ENCODE measurements around the gene SCNN1G.

SCNN1G gene

DNA sequence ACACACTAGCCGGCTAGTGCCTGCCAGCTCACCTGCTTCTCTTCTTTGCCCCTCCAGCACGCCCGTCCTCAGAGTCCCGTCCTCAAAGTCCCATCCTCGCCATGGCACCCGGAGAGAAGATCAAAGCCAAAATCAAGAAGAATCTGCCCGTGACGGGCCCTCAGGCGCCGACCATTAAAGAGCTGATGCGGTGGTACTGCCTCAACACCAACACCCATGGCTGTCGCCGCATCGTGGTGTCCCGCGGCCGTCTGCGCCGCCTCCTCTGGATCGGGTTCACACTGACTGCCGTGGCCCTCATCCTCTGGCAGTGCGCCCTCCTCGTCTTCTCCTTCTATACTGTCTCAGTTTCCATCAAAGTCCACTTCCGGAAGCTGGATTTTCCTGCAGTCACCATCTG lies 3.6 kb downstream of the SCNN1G start:
- no peak overlapping the region for H3K27ac ChIP-seq
- no peak for TF ChIP-seq CTCF (conservative IDR thresholded peaks at IDR 0.05)

DNA sequence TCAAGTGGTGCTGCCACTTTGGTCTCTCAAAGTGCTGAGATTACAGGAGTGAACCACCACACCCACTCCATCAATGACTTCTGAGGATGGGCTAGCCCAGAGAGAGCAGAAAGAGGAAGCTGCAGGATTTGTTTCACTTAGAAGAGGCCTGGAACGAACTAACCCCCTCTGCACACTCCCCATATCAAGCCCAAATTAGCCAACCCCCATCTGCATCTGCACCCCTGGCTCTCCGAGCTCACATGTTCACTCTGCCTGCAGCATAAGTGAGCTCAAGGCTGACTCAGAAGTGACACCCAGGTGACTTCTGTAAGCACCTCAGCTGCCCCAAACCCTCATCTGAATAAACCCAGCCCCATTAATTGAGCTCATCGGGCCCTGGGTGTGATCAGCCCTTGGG lies 4.8 kb downstream of the SCNN1G start:
- H3K27ac ChIP-seq, result no peak overlapping the region
- TF ChIP-seq CTCF (conservative IDR thresholded peaks at IDR 0.05), result no peak

DNA sequence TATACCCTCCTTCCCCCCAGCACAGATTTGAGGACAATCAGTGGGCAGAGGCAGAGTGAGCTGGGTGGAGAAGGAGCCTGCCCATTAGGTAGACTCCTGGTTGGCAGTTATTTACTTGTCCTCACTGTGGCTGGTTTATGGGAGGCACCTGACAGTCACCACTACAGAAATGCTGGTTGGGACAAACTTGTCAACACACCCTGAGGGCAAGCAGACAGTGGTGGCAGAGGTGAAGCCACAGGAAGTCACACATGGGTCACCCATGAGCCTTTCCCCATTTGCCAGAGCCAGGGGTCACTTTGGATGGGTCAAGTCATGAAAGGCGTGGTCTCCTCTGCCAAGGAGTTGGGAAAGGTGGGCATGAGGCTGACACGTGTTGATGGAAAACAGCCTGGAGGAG lies 6.4 kb downstream of the SCNN1G start:
- no peak for TF ChIP-seq CTCF (conservative IDR thresholded peaks at IDR 0.05)
- no peak overlapping the region for H3K27ac ChIP-seq

DNA sequence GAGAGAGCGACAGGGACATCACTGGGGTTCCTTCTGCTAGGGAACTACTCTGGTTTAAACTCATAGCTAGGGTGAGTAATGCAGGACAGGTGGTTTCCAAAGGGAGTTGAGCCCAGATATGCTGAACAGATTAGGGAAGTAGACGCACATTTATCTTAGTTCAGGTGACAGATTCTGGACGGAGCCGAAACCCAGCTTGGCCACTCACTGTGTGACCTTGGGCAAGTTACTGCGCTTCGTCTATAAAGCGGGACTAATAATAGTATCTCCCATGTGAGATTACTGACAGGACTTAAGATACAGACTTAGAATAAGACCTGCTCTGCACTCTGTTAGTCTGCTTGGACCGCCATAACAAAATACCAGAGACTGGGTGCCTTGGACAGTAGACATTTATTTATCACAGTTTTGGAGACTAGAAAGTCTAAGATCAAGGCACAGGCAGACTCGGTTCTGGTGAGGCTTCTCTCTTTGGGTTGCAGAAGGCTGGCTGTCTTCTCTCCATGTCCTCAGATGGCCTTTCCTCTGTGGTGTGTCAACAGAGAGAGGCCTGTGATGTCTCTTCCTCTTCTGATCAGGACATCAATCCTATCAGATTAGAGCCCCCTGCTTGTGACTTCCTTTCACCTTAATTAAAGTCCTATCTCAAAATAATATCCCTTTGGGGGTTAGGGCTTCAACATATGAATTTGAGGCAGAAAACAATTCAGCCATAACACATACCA lies 12.1 kb downstream of the SCNN1G start:
- peak overlapping the region; percentile 29; the same call in 1 of the 2 replicates for H3K27ac ChIP-seq
- TF ChIP-seq CTCF (conservative IDR thresholded peaks at IDR 0.05), result no peak

GRCh38 chr16:23195366-23195978 lies 12.9 kb downstream of the SCNN1G start:
- H3K27ac ChIP-seq, result peak overlapping the region; percentile 29; the same call in 1 of the 2 replicates
- TF ChIP-seq CTCF (conservative IDR thresholded peaks at IDR 0.05), result no peak

- no peak for TF ChIP-seq CTCF (conservative IDR thresholded peaks at IDR 0.05)
- no peak overlapping the region for H3K27ac ChIP-seq
Measured at GRCh38 chr16:23196539-23196938, 14.0 kb downstream of the SCNN1G start.

GRCh38 chr16:23202166-23202565 lies 19.6 kb downstream of the SCNN1G start:
- no peak for TF ChIP-seq CTCF (conservative IDR thresholded peaks at IDR 0.05)

More at GRCh38 chr16:23202166-23202565, 19.6 kb downstream of the SCNN1G start:
- peak overlapping the region; percentile 73 for H3K27ac ChIP-seq
